Measurements from ENCODE around the gene OSGEPL1.
"Not testable (repeated sequence)": the region's sequence is repeated elsewhere in the genome, so short reads cannot be mapped to it uniquely, and the experiment has no call there.

Gene OSGEPL1

GRCh38 chr2:189723192-189723591, 39.4 kb downstream of the OSGEPL1 start:
- no peak for TF ChIP-seq CTCF (conservative IDR thresholded peaks at IDR 0.05; ENCODE audit: low read length)
- TF ChIP-seq EZH2phosphoT487 (IDR thresholded peaks at IDR 0.05; ENCODE audit: borderline replicate concordance), result no peak

GRCh38 chr2:189719571-189719970, 43.0 kb downstream of the OSGEPL1 start:
- no peaks in the 10 kb centered on the region for H3K27me3 ChIP-seq (ENCODE audit: insufficient read depth, low read length, poor library complexity, severe bottlenecking)
- H3F3A ChIP-seq (ENCODE audit: low read depth), result no peaks in the 10 kb centered on the region
- no peaks in the 10 kb centered on the region for H4K20me1 ChIP-seq (ENCODE audit: insufficient read depth, low read length, poor library complexity, severe bottlenecking)
- H3K4me2 ChIP-seq (ENCODE audit: low read depth, low read length, poor library complexity, severe bottlenecking), result no peak overlapping the region
- no peaks in the 10 kb centered on the region for H3K9me2 ChIP-seq (replicated peaks; ENCODE audit: low read depth, low read length)
- no peak for TF ChIP-seq CTCF (conservative IDR thresholded peaks at IDR 0.05; ENCODE audit: low read length)
- TF ChIP-seq EZH2phosphoT487 (IDR thresholded peaks at IDR 0.05; ENCODE audit: borderline replicate concordance), result no peak
- no peaks in the 10 kb centered on the region for H3K36me3 ChIP-seq (ENCODE audit: insufficient read depth, low read length)
- H3K9me3 ChIP-seq (ENCODE audit: insufficient read depth, low read depth, low read length), result no peaks in the 10 kb centered on the region
- H3K79me2 ChIP-seq (ENCODE audit: insufficient read depth, low read length), result no peaks in the 10 kb centered on the region
- H3K4me1 ChIP-seq (ENCODE audit: insufficient read depth, low read length, poor library complexity, severe bottlenecking), result no peaks in the 10 kb centered on the region
- no peak overlapping the region for H2AFZ ChIP-seq (ENCODE audit: low read length)
- no peak overlapping the region for H3K4me3 ChIP-seq (ENCODE audit: low read length, poor library complexity, severe bottlenecking)
- no peak overlapping the region for H3K9ac ChIP-seq (ENCODE audit: low read depth, low read length, poor library complexity, severe bottlenecking)

More at GRCh38 chr2:189723192-189723591, 39.4 kb downstream of the OSGEPL1 start:
- no peaks in the 10 kb centered on the region for H3K9me2 ChIP-seq (replicated peaks; ENCODE audit: low read depth, low read length)
- H3K9me3 ChIP-seq (ENCODE audit: insufficient read depth, low read depth, low read length), result no peaks in the 10 kb centered on the region
- H3F3A ChIP-seq (ENCODE audit: low read depth), result no peaks in the 10 kb centered on the region
- no peaks in the 10 kb centered on the region for H3K36me3 ChIP-seq (ENCODE audit: insufficient read depth, low read length)
- H2AFZ ChIP-seq (ENCODE audit: low read length), result no peak overlapping the region
- no peaks in the 10 kb centered on the region for H4K20me1 ChIP-seq (ENCODE audit: insufficient read depth, low read length, poor library complexity, severe bottlenecking)
- H3K27me3 ChIP-seq (ENCODE audit: insufficient read depth, low read length, poor library complexity, severe bottlenecking), result no peaks in the 10 kb centered on the region
- H3K4me1 ChIP-seq (ENCODE audit: insufficient read depth, low read length, poor library complexity, severe bottlenecking), result no peaks in the 10 kb centered on the region
- H3K4me2 ChIP-seq (ENCODE audit: low read depth, low read length, poor library complexity, severe bottlenecking), result no peak overlapping the region
- H3K4me3 ChIP-seq (ENCODE audit: low read length, poor library complexity, severe bottlenecking), result no peak overlapping the region
- H3K9ac ChIP-seq (ENCODE audit: low read depth, low read length, poor library complexity, severe bottlenecking), result no peak overlapping the region
- H3K79me2 ChIP-seq (ENCODE audit: insufficient read depth, low read length), result no peaks in the 10 kb centered on the region

GRCh38 chr2:189717593-189717992, 45.0 kb downstream of the OSGEPL1 start:
- H3K4me2 ChIP-seq (ENCODE audit: low read depth, low read length, poor library complexity, severe bottlenecking); H3K9me3 ChIP-seq (ENCODE audit: insufficient read depth, low read depth, low read length); H3K27me3 ChIP-seq (ENCODE audit: insufficient read depth, low read length, poor library complexity, severe bottlenecking); H3K79me2 ChIP-seq (ENCODE audit: insufficient read depth, low read length); H3K4me1 ChIP-seq (ENCODE audit: insufficient read depth, low read length, poor library complexity, severe bottlenecking); H3K36me3 ChIP-seq (ENCODE audit: insufficient read depth, low read length); H3K9ac ChIP-seq (ENCODE audit: low read depth, low read length, poor library complexity, severe bottlenecking); H3K9me2 ChIP-seq (replicated peaks; ENCODE audit: low read depth, low read length); H3K4me3 ChIP-seq (ENCODE audit: low read length, poor library complexity, severe bottlenecking); H2AFZ ChIP-seq (ENCODE audit: low read length); H4K20me1 ChIP-seq (ENCODE audit: insufficient read depth, low read length, poor library complexity, severe bottlenecking); H3F3A ChIP-seq (ENCODE audit: low read depth): not testable (repeated sequence)

GRCh38 chr2:189709501-189710221, 52.9 kb downstream of the OSGEPL1 start:
- no peaks in the 10 kb centered on the region for H3K36me3 ChIP-seq (ENCODE audit: insufficient read depth, low read length)
- no peaks in the 10 kb centered on the region for H4K20me1 ChIP-seq (ENCODE audit: insufficient read depth, low read length, poor library complexity, severe bottlenecking)
- no peaks in the 10 kb centered on the region for H3K79me2 ChIP-seq (ENCODE audit: insufficient read depth, low read length)
- H2AFZ ChIP-seq (ENCODE audit: low read length), result no peak overlapping the region
- H3K27me3 ChIP-seq (ENCODE audit: insufficient read depth, low read length, poor library complexity, severe bottlenecking), result no peaks in the 10 kb centered on the region
- no peak overlapping the region for H3K9ac ChIP-seq (ENCODE audit: low read depth, low read length, poor library complexity, severe bottlenecking)
- no peaks in the 10 kb centered on the region for H3K9me2 ChIP-seq (replicated peaks; ENCODE audit: low read depth, low read length)
- H3K4me3 ChIP-seq (ENCODE audit: low read length, poor library complexity, severe bottlenecking), result no peak overlapping the region
- no peaks in the 10 kb centered on the region for H3K4me1 ChIP-seq (ENCODE audit: insufficient read depth, low read length, poor library complexity, severe bottlenecking)
- no peaks in the 10 kb centered on the region for H3F3A ChIP-seq (ENCODE audit: low read depth)
- no peaks in the 10 kb centered on the region for H3K9me3 ChIP-seq (ENCODE audit: insufficient read depth, low read depth, low read length)
- H3K4me2 ChIP-seq (ENCODE audit: low read depth, low read length, poor library complexity, severe bottlenecking), result no peak overlapping the region
- TF ChIP-seq EZH2phosphoT487 (IDR thresholded peaks at IDR 0.05; ENCODE audit: borderline replicate concordance) (no peak), CTCF (conservative IDR thresholded peaks at IDR 0.05; ENCODE audit: low read length) (no peak)
